Measurements from ENCODE around the gene KHDRBS2. TPM values are rescaled to one million over a fixed set of nuclear protein-coding genes. Genes with fewer than 3 reads are reported as not detected.

The KHDRBS2 gene
- total and polyA plus RNA-seq, 11 donors: 0.15 to 0.29 TPM; not detected in 9

DNA sequence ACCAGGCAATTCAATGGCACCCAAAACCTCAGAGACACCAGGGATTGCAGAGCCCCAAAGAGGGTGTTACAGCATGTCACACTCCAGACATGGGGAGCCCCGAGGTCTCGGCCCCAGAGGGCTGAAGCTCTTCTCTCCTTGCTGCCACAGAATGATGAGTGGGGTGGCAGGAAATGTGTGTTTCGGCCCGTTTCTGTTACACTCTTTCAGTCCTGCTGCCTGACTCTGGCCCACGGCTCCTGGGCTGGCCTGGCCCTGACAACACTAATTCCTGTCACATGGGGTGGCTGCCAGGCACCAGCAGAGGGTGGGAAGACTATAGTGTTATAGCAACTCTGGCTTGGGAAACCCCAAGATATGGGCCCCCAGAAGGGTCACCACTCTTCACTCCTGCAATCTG lies 183.6 kb downstream of the KHDRBS2 start:
- Histone ChIP-seq H3K9me3 (peaks cover 0 to 27% (median 0%) of the 10 kb centered on the region in 12 donors), H3K4me1 (no peaks in the 10 kb centered on the region), H3K27ac (no peak overlapping the region), H3K36me3 (no peaks in the 10 kb centered on the region), H3K27me3 (no peaks in the 10 kb centered on the region), H3K4me3 (no peak overlapping the region)
- WGBS, 4 donors: 74 to 95% (median 78%) methylated on average over 3 to 5 of the region's 5 CpGs
- no peak for TF ChIP-seq POLR2A (IDR thresholded peaks at IDR 0.05)
- TF ChIP-seq, protein P1, sequence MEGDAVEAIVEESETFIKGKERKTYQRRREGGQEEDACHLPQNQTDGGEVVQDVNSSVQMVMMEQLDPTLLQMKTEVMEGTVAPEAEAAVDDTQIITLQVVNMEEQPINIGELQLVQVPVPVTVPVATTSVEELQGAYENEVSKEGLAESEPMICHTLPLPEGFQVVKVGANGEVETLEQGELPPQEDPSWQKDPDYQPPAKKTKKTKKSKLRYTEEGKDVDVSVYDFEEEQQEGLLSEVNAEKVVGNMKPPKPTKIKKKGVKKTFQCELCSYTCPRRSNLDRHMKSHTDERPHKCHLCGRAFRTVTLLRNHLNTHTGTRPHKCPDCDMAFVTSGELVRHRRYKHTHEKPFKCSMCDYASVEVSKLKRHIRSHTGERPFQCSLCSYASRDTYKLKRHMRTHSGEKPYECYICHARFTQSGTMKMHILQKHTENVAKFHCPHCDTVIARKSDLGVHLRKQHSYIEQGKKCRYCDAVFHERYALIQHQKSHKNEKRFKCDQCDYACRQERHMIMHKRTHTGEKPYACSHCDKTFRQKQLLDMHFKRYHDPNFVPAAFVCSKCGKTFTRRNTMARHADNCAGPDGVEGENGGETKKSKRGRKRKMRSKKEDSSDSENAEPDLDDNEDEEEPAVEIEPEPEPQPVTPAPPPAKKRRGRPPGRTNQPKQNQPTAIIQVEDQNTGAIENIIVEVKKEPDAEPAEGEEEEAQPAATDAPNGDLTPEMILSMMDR (IDR thresholded peaks at IDR 0.05): no peak
- ATAC-seq: no peak
- no peak for DNase-seq
- intact Hi-C loops (cut with DNase I): no loop called here

DNA sequence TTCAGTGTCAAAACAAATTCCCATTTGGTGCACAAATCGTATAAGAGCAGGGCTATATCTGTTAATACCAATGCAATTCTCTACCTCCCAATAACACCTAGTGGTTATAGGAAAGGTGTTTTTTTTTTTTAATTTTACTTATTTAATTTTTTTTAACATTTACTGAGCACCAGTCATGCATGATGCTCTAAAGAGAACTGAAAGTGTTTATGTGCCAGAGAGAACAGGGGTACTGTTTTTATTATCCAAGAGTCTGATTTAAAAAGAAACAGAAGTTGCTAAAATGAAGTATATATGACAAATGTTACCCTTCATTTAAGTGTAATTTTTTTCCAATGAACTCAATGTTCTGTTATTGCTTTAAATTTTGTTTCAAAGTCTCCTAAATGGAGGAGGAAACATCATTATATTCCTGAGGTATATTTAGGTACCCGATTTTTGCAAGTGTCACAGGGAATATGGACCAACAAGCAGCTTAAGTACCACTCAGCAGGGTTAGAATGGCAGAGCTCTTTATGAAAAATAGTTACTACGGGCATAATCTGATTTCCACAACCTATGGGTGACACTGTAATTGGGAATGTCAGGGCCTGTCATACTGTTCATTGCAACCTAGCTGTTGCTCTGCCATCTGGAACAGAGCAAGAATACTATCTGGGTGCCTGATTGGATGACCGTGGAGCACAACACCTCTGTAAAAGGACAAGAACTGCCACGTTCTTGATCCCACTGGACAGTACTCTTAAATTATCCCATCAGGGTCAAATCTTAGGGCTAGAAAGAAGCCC lies 195.4 kb downstream of the KHDRBS2 start:
- H3K36me3 ChIP-seq: no peaks in the 10 kb centered on the region
- intact Hi-C loops (cut with DNase I): no loop called here
- peaks cover 0 to 4% (median 0%) of the 10 kb centered on the region in 12 donors for H3K9me3 ChIP-seq
- TF ChIP-seq, protein P1 (IDR thresholded peaks at IDR 0.05): no peak
- TF ChIP-seq POLR2A (IDR thresholded peaks at IDR 0.05): no peak
- 67 to 70% (median 68%) methylated on average over 5 of the region's 5 CpGs for WGBS, 4 donors
- ATAC-seq (no peak), DNase-seq (no peak)
- H3K4me3 ChIP-seq: no peak overlapping the region
- no peaks in the 10 kb centered on the region for H3K27me3 ChIP-seq
- H3K4me1 ChIP-seq: no peaks in the 10 kb centered on the region
- no peak overlapping the region for H3K27ac ChIP-seq

DNA sequence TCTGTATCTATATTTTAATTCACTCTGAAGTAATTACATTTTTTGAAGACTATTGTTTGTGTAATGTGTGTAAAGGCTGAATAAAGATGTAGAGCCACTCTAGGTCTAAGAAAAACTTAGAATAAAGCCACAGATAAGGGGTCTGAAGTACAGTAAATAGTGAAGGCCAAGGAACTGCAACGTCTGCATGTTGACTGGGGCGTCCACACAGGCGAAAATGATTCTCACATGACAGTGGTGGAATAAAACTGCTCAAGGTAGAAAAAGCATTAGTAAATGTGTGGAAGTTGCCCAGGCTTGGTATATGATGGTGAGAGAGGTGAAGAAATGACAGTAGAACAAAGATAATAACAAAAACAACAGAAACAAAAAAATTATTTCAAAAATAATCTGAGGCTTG lies 196.2 kb downstream of the KHDRBS2 start:
- peaks cover 0 to 8% (median 0%) of the 10 kb centered on the region in 12 donors for H3K9me3 ChIP-seq
- intact Hi-C loops (cut with DNase I): no loop called here
- TF ChIP-seq, protein P1 (IDR thresholded peaks at IDR 0.05): no peak
- TF ChIP-seq POLR2A (IDR thresholded peaks at IDR 0.05): no peak

DNA sequence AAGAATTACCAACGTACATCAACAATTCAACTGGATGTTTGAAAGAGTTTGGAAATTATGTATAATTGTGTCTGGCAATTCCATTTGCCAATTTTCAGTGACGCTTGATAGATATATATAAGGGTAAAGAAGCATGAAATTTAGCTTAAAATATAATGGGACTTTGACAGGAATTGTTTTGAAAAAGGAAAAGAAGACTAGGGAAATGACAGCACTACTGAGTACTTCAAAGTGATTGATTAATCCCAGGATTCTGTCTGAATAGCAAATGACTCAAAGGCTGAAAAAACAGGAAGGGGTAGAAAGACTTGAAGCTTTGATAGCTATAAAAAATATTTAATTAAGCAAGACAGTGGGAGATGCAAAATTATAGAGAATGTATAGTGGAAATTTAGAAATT lies 200.0 kb downstream of the KHDRBS2 start:
- 17 to 43% (median 31%) methylated on average over 2 of the region's 2 CpGs for WGBS, 4 donors
- Histone ChIP-seq H3K4me1 (no peaks in the 10 kb centered on the region), H3K27me3 (no peaks in the 10 kb centered on the region), H3K4me3 (no peak overlapping the region), H3K27ac (no peak overlapping the region), H3K36me3 (no peaks in the 10 kb centered on the region), H3K9me3 (peaks cover 0 to 8% (median 0%) of the 10 kb centered on the region in 12 donors)
- DNase-seq (no peak), ATAC-seq (no peak)
- TF ChIP-seq, protein P1 (IDR thresholded peaks at IDR 0.05): no peak
- no peak for TF ChIP-seq POLR2A (IDR thresholded peaks at IDR 0.05)
- intact Hi-C loops (cut with DNase I): no loop called here

More for the DNA sequence above, 196.2 kb downstream of the KHDRBS2 start:
- no peaks in the 10 kb centered on the region for H3K36me3 ChIP-seq
- no peak overlapping the region for H3K4me3 ChIP-seq
- no peak for DNase-seq
- no peaks in the 10 kb centered on the region for H3K27me3 ChIP-seq
- no peaks in the 10 kb centered on the region for H3K4me1 ChIP-seq
- ATAC-seq: no peak
- 76 to 80% (median 77%) methylated on average over 3 of the region's 3 CpGs for WGBS, 4 donors
- no peak overlapping the region for H3K27ac ChIP-seq
